ENCODE data around the gene SH3D21.

DNA sequence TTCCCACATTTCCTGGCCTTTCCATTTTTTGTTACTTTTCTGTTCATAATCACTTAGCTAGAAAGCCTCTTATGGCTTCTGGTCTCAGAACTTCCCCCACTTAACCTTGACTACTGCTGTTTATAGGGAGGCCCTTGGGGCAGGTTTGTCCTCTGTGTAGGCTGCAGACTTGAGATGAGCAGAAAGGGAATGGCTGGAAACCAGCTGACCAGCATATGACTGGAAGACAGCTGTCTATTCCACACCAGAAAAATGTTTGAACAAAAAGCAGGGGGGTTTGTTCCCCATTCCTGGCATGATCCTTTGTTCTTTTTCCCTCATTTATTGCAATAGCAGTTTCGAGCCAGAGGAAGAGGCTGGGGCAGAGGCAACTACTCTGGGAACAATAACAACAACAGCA, 4.9 kb upstream of the SH3D21 start:
- TF ChIP-seq, protein P1, sequence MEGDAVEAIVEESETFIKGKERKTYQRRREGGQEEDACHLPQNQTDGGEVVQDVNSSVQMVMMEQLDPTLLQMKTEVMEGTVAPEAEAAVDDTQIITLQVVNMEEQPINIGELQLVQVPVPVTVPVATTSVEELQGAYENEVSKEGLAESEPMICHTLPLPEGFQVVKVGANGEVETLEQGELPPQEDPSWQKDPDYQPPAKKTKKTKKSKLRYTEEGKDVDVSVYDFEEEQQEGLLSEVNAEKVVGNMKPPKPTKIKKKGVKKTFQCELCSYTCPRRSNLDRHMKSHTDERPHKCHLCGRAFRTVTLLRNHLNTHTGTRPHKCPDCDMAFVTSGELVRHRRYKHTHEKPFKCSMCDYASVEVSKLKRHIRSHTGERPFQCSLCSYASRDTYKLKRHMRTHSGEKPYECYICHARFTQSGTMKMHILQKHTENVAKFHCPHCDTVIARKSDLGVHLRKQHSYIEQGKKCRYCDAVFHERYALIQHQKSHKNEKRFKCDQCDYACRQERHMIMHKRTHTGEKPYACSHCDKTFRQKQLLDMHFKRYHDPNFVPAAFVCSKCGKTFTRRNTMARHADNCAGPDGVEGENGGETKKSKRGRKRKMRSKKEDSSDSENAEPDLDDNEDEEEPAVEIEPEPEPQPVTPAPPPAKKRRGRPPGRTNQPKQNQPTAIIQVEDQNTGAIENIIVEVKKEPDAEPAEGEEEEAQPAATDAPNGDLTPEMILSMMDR (IDR thresholded peaks at IDR 0.05), result no peak
- no peak for TF ChIP-seq POLR2AphosphoS5 (IDR thresholded peaks at IDR 0.05)

All from sigmoid colon (tissue), 4 donors.